K562 (cell line): ENCODE measurements around the gene UNC119. TPM values are rescaled to one million over a fixed set of nuclear protein-coding genes. Genes with fewer than 3 reads are reported as not detected.

Experiments
- ARID3A ChIP-seq: IDR thresholded peaks from 2 replicates; pipeline ENCODE4 v1.6.1; 2012; ENCODE audit warnings: low read depth, low read length, improper control_type of control experiment, borderline replicate concordance
- BCL6 ChIP-seq: fragments of 250-450 bp; sonication (Bioruptor Pico); IDR thresholded peaks from 2 replicates; pipeline ENCODE4 v1.4.0; 2020
- CCAR2 ChIP-seq: fragments of 200-400 bp; formaldehyde crosslinking; IDR thresholded peaks from 2 replicates; pipeline ENCODE4 v1.6.1; 2017; ENCODE audit warnings: mild to moderate bottlenecking, low read depth, low read length
- E4F1 ChIP-seq: fragments of 250-450 bp; sonication (Bioruptor Pico); IDR thresholded peaks from 2 replicates; pipeline ENCODE4 v1.5.0; 2021; ENCODE audit warnings: mild to moderate bottlenecking, borderline replicate concordance
- ETS2 ChIP-seq: IDR thresholded peaks from 2 replicates; pipeline ENCODE4 v1.6.1; 2016; ENCODE audit warnings: borderline replicate concordance, missing genetic modification characterization, mild to moderate bottlenecking, moderate library complexity, missing compliant biosample characterization; ENCODE audit not compliant: poor library complexity, severe bottlenecking
- ETV5 ChIP-seq: sonication (generic); formaldehyde crosslinking; IDR thresholded peaks from 2 replicates; pipeline ENCODE4 v1.4.0; 2020; ENCODE audit warnings: low read depth, mild to moderate bottlenecking, missing genetic modification reagents
- FOXJ2 ChIP-seq: fragments of 200-800 bp; sonication (Bioruptor generic); IDR thresholded peaks from 2 replicates; pipeline ENCODE4 v1.6.1; 2016; ENCODE audit warnings: missing genetic modification characterization, missing compliant biosample characterization
- FOXK2 ChIP-seq, 2 experiments: fragments of 450-650 bp; IDR thresholded peaks in 1 of 2; conservative IDR thresholded peaks in 1 of 2; 2 replicates each; pipeline ENCODE4 v1.6.1; 2016; ENCODE audit warnings: low read depth in 2 of 2, mild to moderate bottlenecking in 1 of 2
- GABPB1 ChIP-seq: sonication (generic); formaldehyde crosslinking; IDR thresholded peaks from 2 replicates; pipeline ENCODE4 v1.8.0; 2022; ENCODE audit warnings: mild to moderate bottlenecking, missing genetic modification reagents
- HSF4 ChIP-seq: fragments of 250-450 bp; sonication (Bioruptor Pico); IDR thresholded peaks from 2 replicates; pipeline ENCODE4 v2.1.2; 2022; ENCODE audit warnings: mild to moderate bottlenecking, moderate library complexity, borderline replicate concordance
- IRF1 ChIP-seq: sonication (generic); formaldehyde crosslinking; IDR thresholded peaks from 2 replicates; pipeline ENCODE4 v1.8.0; 2022; ENCODE audit warnings: missing genetic modification reagents, mild to moderate bottlenecking, borderline replicate concordance
- KDM2B ChIP-seq: fragments of 250-450 bp; sonication (Bioruptor Pico); IDR thresholded peaks from 2 replicates; pipeline ENCODE4 v1.8.0; 2021; ENCODE audit warnings: mild to moderate bottlenecking, moderate library complexity
- KLF16 ChIP-seq: IDR thresholded peaks from 2 replicates; pipeline ENCODE4 v1.6.1; 2016; ENCODE audit warnings: antibody characterized with exemption
- LEF1 ChIP-seq: fragments of 450-650 bp; IDR thresholded peaks from 2 replicates; pipeline ENCODE4 v1.6.1; 2016; ENCODE audit warnings: mild to moderate bottlenecking
- MEF2A ChIP-seq: IDR thresholded peaks from 2 replicates; pipeline ENCODE4 v1.6.1; 2011; ENCODE audit warnings: low read depth, mild to moderate bottlenecking, low read length, moderate library complexity; ENCODE audit not compliant: control insufficient read depth
- MTA1 ChIP-seq: fragments of 450-650 bp; IDR thresholded peaks from 2 replicates; pipeline ENCODE4 v1.6.1; 2017; ENCODE audit warnings: borderline replicate concordance
- PHF21A ChIP-seq: fragments of 450-650 bp; IDR thresholded peaks from 2 replicates; pipeline ENCODE4 v1.6.1; 2017; ENCODE audit warnings: low read depth, borderline replicate concordance
- RBM22 ChIP-seq: fragments of 200-400 bp; formaldehyde crosslinking; IDR thresholded peaks from 2 replicates; pipeline ENCODE4 v1.6.1; 2018; ENCODE audit warnings: low read length, low read depth; ENCODE audit not compliant: poor library complexity, severe bottlenecking
- RCOR1 ChIP-seq, 2 experiments: IDR thresholded peaks; 2 replicates each; pipeline ENCODE4 v1.6.1; 2012; ENCODE audit warnings: low read depth in 2 of 2, low read length in 2 of 2, borderline replicate concordance in 1 of 2, improper control_type of control experiment in 1 of 2
- SMARCB1 ChIP-seq: IDR thresholded peaks from 2 replicates; pipeline ENCODE4 v1.6.1; 2011; ENCODE audit warnings: improper control_type of control experiment, low read depth; ENCODE audit not compliant: insufficient read length
- TFAP4 ChIP-seq: sonication (generic); formaldehyde crosslinking; IDR thresholded peaks from 2 replicates; pipeline ENCODE4 v1.8.0; 2022; ENCODE audit warnings: missing genetic modification reagents, mild to moderate bottlenecking, moderate library complexity, borderline replicate concordance
- ZNF133 ChIP-seq: fragments of 250-450 bp; sonication (Bioruptor Pico); IDR thresholded peaks from 2 replicates; pipeline ENCODE4 v1.4.0; 2020; ENCODE audit warnings: mild to moderate bottlenecking
- ZNF174 ChIP-seq: fragments of 250-450 bp; sonication (Bioruptor Pico); IDR thresholded peaks from 2 replicates; pipeline ENCODE4 v1.4.0; 2020; ENCODE audit warnings: mild to moderate bottlenecking
- ZNF217 ChIP-seq: sonication (generic); formaldehyde crosslinking; IDR thresholded peaks from 2 replicates; pipeline ENCODE4 v1.8.0; 2022; ENCODE audit warnings: mild to moderate bottlenecking, missing genetic modification reagents
- ZNF830 ChIP-seq: fragments of 250-450 bp; sonication (Bioruptor Pico); IDR thresholded peaks from 2 replicates; pipeline ENCODE4 v1.5.0; 2021; ENCODE audit warnings: mild to moderate bottlenecking
- polyA plus RNA-seq, 8 experiments: library from polyadenylated mRNA; depleted of rRNA in 4 of 8; stranded (reverse) in 5 of 8; unstranded in 3 of 8; fragments of >200 nt; fragmentation: Nextera tagmentation in 2 of 8; fragmentation: Illumina TruSeq in 1 of 8; extraction: Ambion mirVana in 2 of 8; extraction: Trizol in 1 of 8; gene quantifications; 2 replicates each; pipeline versions ENCODE4 v1.2.1 to v1.2.3, GENCODE V29; 2011 to 2014; ENCODE audit warnings: inconsistent platforms in 1 of 8, missing spikeins in 1 of 8
- total RNA-seq, 7 experiments: library from RNA; depleted of rRNA in 6 of 7; stranded (reverse); fragments of >200 nt in 6 of 7; fragmentation: Illumina TruSeq in 2 of 7; extraction: Trizol in 2 of 7; gene quantifications; 2 replicates each; pipeline versions ENCODE4 v1.2.1 to v1.2.3, GENCODE V29; 2011 to 2021; ENCODE audit warnings: low replicate concordance in 1 of 7

UNC119 gene
- total and polyA plus RNA-seq, 9 of the 15 experiments (the other 6 are each of a cell fraction or from before 2014, with no cell fraction given) = 0.37 to 47.7 (median 16.3) TPM

GRCh38 chr17:28527181-28527681, 25.2 kb downstream of the UNC119 start (continued):
- TF ChIP-seq ZNF133 (CRISPR knock-in tag) (no peak), IRF1 (CRISPR knock-in tag) (no peak), ZNF830 (CRISPR knock-in tag) (no peak), ETV5 (CRISPR knock-in tag) (no peak), TFAP4 (peak; percentile 83), FOXK2 (conservative IDR thresholded peaks at IDR 0.05 in 1 of 2, IDR thresholded peaks at IDR 0.05 in 1 of 2; ENCODE audit: low read depth in 2 of 2) (no peak; a peak in 1 of 4 replicates), RCOR1 (IDR thresholded peaks at IDR 0.05; ENCODE audit: borderline replicate concordance in 1 of 2, low read depth in 2 of 2, low read length in 2 of 2) (peak; percentile 64 to 65; a peak in 3 of 4 replicates), FOXJ2 (tag) (no peak), MEF2A (no peak), KDM2B (no peak), ETS2 (no peak), GABPB1 (CRISPR knock-in tag) (peak; percentile 27), ZNF174 (CRISPR knock-in tag) (no peak), MTA1 (peak; percentile 84), PHF21A (no peak), SMARCB1 (no peak), HSF4 (CRISPR knock-in tag) (no peak), E4F1 (CRISPR knock-in tag) (no peak), ARID3A (no peak), LEF1 (peak; percentile 85), BCL6 (CRISPR knock-in tag) (no peak), RBM22 (no peak), ZNF217 (CRISPR knock-in tag) (no peak), CCAR2 (no peak), KLF16 (peak; percentile 98)
